Smooth muscle cell (in vitro differentiated cells): ENCODE measurements around the gene ZBED2. TPM values are rescaled to one million over a fixed set of nuclear protein-coding genes. Genes with fewer than 3 reads are reported as not detected.

ENCODE experiments used
- DNase-seq: peaks from one replicate; lab custom pipeline; 2025; ENCODE audit not compliant: unreplicated experiment; lab: John Stamatoyannopoulos, UW
- H2AFZ ChIP-seq: fragments of 200-600 bp; sonication (generic); 2 replicates; pipeline ENCODE4 v1.6.0; 2016; ENCODE audit warnings: antibody characterized with exemption, low read depth, mild to moderate bottlenecking
- H3F3A ChIP-seq: fragments of 200-600 bp; sonication (generic); 2 replicates; pipeline ENCODE4 v1.6.0; 2017; ENCODE audit warnings: antibody characterized with exemption, low read depth
- H3K27ac ChIP-seq: fragments of 200-600 bp; sonication (generic); 2 replicates; pipeline ENCODE4 v1.5.1; 2016; ENCODE audit warnings: low read depth, mild to moderate bottlenecking
- H3K27me3 ChIP-seq: fragments of 200-600 bp; sonication (generic); 2 replicates; pipeline ENCODE4 v1.6.1; 2016; ENCODE audit warnings: low read depth, mild to moderate bottlenecking
- H3K36me3 ChIP-seq: fragments of 200-600 bp; sonication (generic); 2 replicates; pipeline ENCODE4 v1.5.1; 2016; ENCODE audit warnings: low read depth
- H3K4me1 ChIP-seq: fragments of 200-600 bp; sonication (generic); 2 replicates; pipeline ENCODE4 v1.5.1; 2016; ENCODE audit warnings: low read depth
- H3K4me2 ChIP-seq: fragments of 200-600 bp; sonication (generic); 2 replicates; pipeline ENCODE4 v1.6.0; 2016; ENCODE audit warnings: mild to moderate bottlenecking
- H3K4me3 ChIP-seq: fragments of 200-600 bp; sonication (generic); 2 replicates; pipeline ENCODE4 v1.5.1; 2016; ENCODE audit warnings: mild to moderate bottlenecking
- H3K79me2 ChIP-seq: fragments of 200-600 bp; sonication (generic); 2 replicates; pipeline ENCODE4 v1.6.0; 2016; ENCODE audit warnings: low read depth, mild to moderate bottlenecking
- H3K9ac ChIP-seq: fragments of 200-600 bp; sonication (generic); 2 replicates; pipeline ENCODE4 v1.6.0; 2016; ENCODE audit warnings: low read depth
- H3K9me3 ChIP-seq: fragments of 200-600 bp; sonication (generic); replicated peaks from 2 replicates; pipeline ENCODE4 v1.5.1; 2016; ENCODE audit warnings: low read depth
- H4K20me1 ChIP-seq: fragments of 200-600 bp; sonication (generic); 2 replicates; pipeline ENCODE4 v1.6.0; 2016; ENCODE audit warnings: low read depth
- CTCF ChIP-seq: fragments of 200-600 bp; sonication (generic); IDR thresholded peaks from 2 replicates; pipeline ENCODE4 v1.5.1; 2017; ENCODE audit warnings: borderline replicate concordance, mild to moderate bottlenecking, antibody characterized with exemption; ENCODE audit not compliant: insufficient read depth, poor library complexity, severe bottlenecking
- WGBS: methylation state at CpG from one replicate; pipeline ENCODE4 v1.1.7; 2016; ENCODE audit warnings: low lambda C conversion rate; 5-methylcytosine and 5-hydroxymethylcytosine counted together
- polyA plus RNA-seq: library from polyadenylated mRNA; unstranded; fragments of >200 nt; fragmentation: Nextera tagmentation; extraction: Ambion mirVana; gene quantifications from 2 replicates; pipeline ENCODE4 v1.2.1, GENCODE V29; 2016
- total RNA-seq: library from RNA; depleted of rRNA; stranded (reverse); fragments of >200 nt; gene quantifications from 2 replicates; pipeline ENCODE4 v1.2.3, GENCODE V29; 2014

The ZBED2 gene
- total and polyA plus RNA-seq, 2 experiments from 2014 or later: 2.4 to 9.2 TPM

DNA sequence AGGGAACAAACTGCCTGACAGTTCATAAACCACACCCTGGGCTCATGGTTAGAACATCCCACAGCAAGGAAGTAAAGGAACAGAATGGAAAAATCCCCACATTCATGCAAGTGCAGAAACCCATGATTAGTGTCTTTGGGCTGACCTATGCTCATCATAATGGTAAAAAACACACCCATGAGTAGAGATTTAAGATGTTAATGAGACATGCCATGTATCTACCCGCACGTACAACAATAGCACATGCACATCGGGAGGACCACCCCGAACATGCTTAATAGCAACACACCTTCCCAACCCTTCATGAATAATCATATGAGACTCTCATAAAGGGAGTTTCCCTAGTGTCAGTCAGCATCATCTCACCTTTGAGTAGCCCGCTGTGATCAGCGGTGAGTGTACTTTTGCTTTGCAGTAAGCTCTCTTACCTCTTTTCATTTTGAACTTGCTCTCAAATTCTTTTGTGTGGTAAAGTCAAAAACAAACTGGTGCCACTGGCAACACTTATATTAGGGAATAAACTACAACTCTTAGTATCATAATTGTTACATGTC, 23.2 kb downstream of the ZBED2 start:
- no peaks in the 10 kb centered on the region for H3K36me3 ChIP-seq
- TF ChIP-seq CTCF: no peak
- no peaks in the 10 kb centered on the region for H3K79me2 ChIP-seq
- H3K9ac ChIP-seq: no peak overlapping the region
- no peaks in the 10 kb centered on the region for H4K20me1 ChIP-seq
- H3K4me3 ChIP-seq: no peak overlapping the region
- H3K27ac ChIP-seq: no peak overlapping the region
- no peaks in the 10 kb centered on the region for H3F3A ChIP-seq
- DNase-seq: no peak
- H3K4me2 ChIP-seq: no peak overlapping the region
- WGBS: 96% methylated on average over 6 of the region's 6 CpGs
- no peaks in the 10 kb centered on the region for H3K4me1 ChIP-seq
- H3K9me3 ChIP-seq: no peaks in the 10 kb centered on the region
- no peak overlapping the region for H2AFZ ChIP-seq
- no peaks in the 10 kb centered on the region for H3K27me3 ChIP-seq

GRCh38 chr3:111571282-111571681, 23.9 kb downstream of the ZBED2 start:
- Histone ChIP-seq H2AFZ (no peak overlapping the region), H3K79me2 (no peaks in the 10 kb centered on the region), H3K9me3 (no peaks in the 10 kb centered on the region), H3K27ac (no peak overlapping the region), H3K36me3 (no peaks in the 10 kb centered on the region), H3K9ac (no peak overlapping the region), H3F3A (no peaks in the 10 kb centered on the region), H3K4me1 (no peaks in the 10 kb centered on the region), H3K4me2 (no peak overlapping the region), H3K4me3 (no peak overlapping the region), H4K20me1 (no peaks in the 10 kb centered on the region), H3K27me3 (no peaks in the 10 kb centered on the region)
- WGBS: 92% methylated on average over 1 of the region's 1 CpG
- DNase-seq: no peak
- TF ChIP-seq CTCF: no peak

- no peak overlapping the region for H3K4me3 ChIP-seq
- no peaks in the 10 kb centered on the region for H3K27me3 ChIP-seq
- no peak for TF ChIP-seq CTCF
- H3K9ac ChIP-seq: no peak overlapping the region
- 94% methylated on average over 12 of the region's 12 CpGs for WGBS
- no peak for DNase-seq
- no peaks in the 10 kb centered on the region for H3K9me3 ChIP-seq
- no peaks in the 10 kb centered on the region for H3K79me2 ChIP-seq
- H4K20me1 ChIP-seq: no peaks in the 10 kb centered on the region
- H3K4me2 ChIP-seq: no peak overlapping the region
- H3F3A ChIP-seq: no peaks in the 10 kb centered on the region
- H2AFZ ChIP-seq: no peak overlapping the region
- no peaks in the 10 kb centered on the region for H3K4me1 ChIP-seq
- H3K27ac ChIP-seq: no peak overlapping the region
- H3K36me3 ChIP-seq: no peaks in the 10 kb centered on the region
These were observed 24.6 kb downstream of the ZBED2 start for GRCh38 chr3:111570404-111571030.

GRCh38 chr3:111568911-111569310, 26.2 kb downstream of the ZBED2 start:
- H3K9me3 ChIP-seq: no peaks in the 10 kb centered on the region
- no peak for DNase-seq
- H3K4me1 ChIP-seq: no peaks in the 10 kb centered on the region
- H3F3A ChIP-seq: no peaks in the 10 kb centered on the region
- no peak overlapping the region for H3K9ac ChIP-seq
- no peaks in the 10 kb centered on the region for H3K36me3 ChIP-seq
- H2AFZ ChIP-seq: no peak overlapping the region
- no peaks in the 10 kb centered on the region for H3K79me2 ChIP-seq
- no peak overlapping the region for H3K4me2 ChIP-seq
- H3K27ac ChIP-seq: no peak overlapping the region
- H3K4me3 ChIP-seq: no peak overlapping the region
- no peaks in the 10 kb centered on the region for H3K27me3 ChIP-seq
- H4K20me1 ChIP-seq: no peaks in the 10 kb centered on the region
- TF ChIP-seq CTCF: no peak
